Sigmoid colon (tissue), 7 donors: ENCODE data around the gene COX14. TPM values are rescaled to one million over a fixed set of nuclear protein-coding genes. Genes with fewer than 3 reads are reported as not detected.

Source experiments
- DNase-seq: peaks from one replicate; pipeline ENCODE4 v3.0.0-alpha.2; 2019
- H3K27ac ChIP-seq, 4 donors: fragments of 200-600 bp; sonication (generic); one replicate each; pipeline ENCODE4 v1.5.1; 2016 to 2019; ENCODE audit warnings: mild to moderate bottlenecking in 1 of 4
- H3K27me3 ChIP-seq, 3 donors: fragments of 200-600 bp; sonication (generic); one replicate each; pipeline ENCODE4 v1.5.1; 2019; ENCODE audit warnings: mild to moderate bottlenecking in 1 of 3
- H3K36me3 ChIP-seq, 4 donors: fragments of 200-600 bp; sonication (generic); one replicate each; pipeline ENCODE4 v1.5.1; 2016 to 2019
- H3K4me1 ChIP-seq, 4 donors: fragments of 200-600 bp; sonication (generic); one replicate each; pipeline ENCODE4 v1.5.1; 2017 to 2019
- H3K4me3 ChIP-seq, 4 donors: fragments of 200-600 bp; sonication (generic); one replicate each; pipeline ENCODE4 v1.5.1; 2017 to 2019; ENCODE audit warnings: mild to moderate bottlenecking in 2 of 4, moderate library complexity in 1 of 4
- H3K9me3 ChIP-seq, 4 donors: fragments of 200-600 bp in 3 of 4; sonication (generic) in 3 of 4; one replicate each; pipeline versions ENCODE4 v1.5.1 to v1.6.1; 2013 to 2019
- CTCF ChIP-seq, 4 experiments: fragments of 450-650 bp in 3 of 4; fragments of 200-600 bp in 1 of 4; IDR thresholded peaks; one replicate each; pipeline ENCODE4 v1.5.1; 2016 to 2019; ENCODE audit warnings: antibody characterized with exemption in 4 of 4, mild to moderate bottlenecking in 3 of 4, moderate library complexity in 2 of 4
- EP300 ChIP-seq, 4 donors: sonication (generic); formaldehyde crosslinking; IDR thresholded peaks; one replicate each; pipeline ENCODE4 v1.6.1; 2017; ENCODE audit warnings: antibody characterized with exemption in 4 of 4
- POLR2A ChIP-seq, 2 donors: fragments of 450-650 bp; IDR thresholded peaks; one replicate each; pipeline ENCODE4 v1.6.1; 2016; ENCODE audit warnings: antibody characterized with exemption in 2 of 2, mild to moderate bottlenecking in 2 of 2, moderate library complexity in 2 of 2
- POLR2AphosphoS5 ChIP-seq, 4 donors: sonication (generic); formaldehyde crosslinking; IDR thresholded peaks; one replicate each; pipeline ENCODE4 v1.6.1; 2017; ENCODE audit warnings: antibody characterized with exemption in 4 of 4
- WGBS, 2 donors: extraction: QIAGEN DNeasy Blood & Tissue Kit; methylation state at CpG; one replicate each; pipeline ENCODE4 v1.1.7; 2013; 5-methylcytosine and 5-hydroxymethylcytosine counted together
- intact Hi-C: fragments of 100-400 bp; cut with DNase I; formaldehyde crosslinking; loops from one replicate; pipeline ENCODE4 v1.15.1; 2023
- polyA plus RNA-seq, 3 donors: library from polyadenylated mRNA; stranded (reverse); fragments of 200-250 nt; gene quantifications; one replicate each; pipeline ENCODE4 v1.2.3, GENCODE V29; 2013
- total RNA-seq, 4 donors: library from RNA; depleted of rRNA; stranded (reverse); fragments of >200 nt; gene quantifications; one replicate each; pipeline ENCODE4 v1.1.0, GENCODE V29; 2016
- donor health status: healthy with polysubstance abuse.
- donor health status: Bipolar disorder and iron deficiency.
- donor health status: healthy.

Gene COX14
- total and polyA plus RNA-seq, 7 donors: 87.8 to 266 (median 124) TPM

- Histone ChIP-seq H3K27me3 (no peaks in the 10 kb centered on the region), H3K36me3 (no peaks in the 10 kb centered on the region), H3K4me1 (peaks cover 0 to 30% (median 11%) of the 10 kb centered on the region in 4 donors), H3K9me3 (no peaks in the 10 kb centered on the region), H3K27ac (no peak overlapping the region), H3K4me3 (no peak overlapping the region)
- WGBS, 2 donors: 86 to 95% methylated on average over 5 of the region's 5 CpGs
- intact Hi-C loops: no loop called here
- DNase-seq: no peak
- no peak for TF ChIP-seq POLR2A (IDR thresholded peaks at IDR 0.05)
- TF ChIP-seq POLR2AphosphoS5 (IDR thresholded peaks at IDR 0.05): no peak
- TF ChIP-seq CTCF (IDR thresholded peaks at IDR 0.05): no peak
- TF ChIP-seq EP300 (IDR thresholded peaks at IDR 0.05): no peak
These were observed 43.0 kb upstream of the COX14 start for GRCh38 chr12:50069069-50069468.

- Histone ChIP-seq H3K4me3 (no peak overlapping the region), H3K27me3 (no peaks in the 10 kb centered on the region), H3K4me1 (peaks cover 0 to 30% (median 11%) of the 10 kb centered on the region in 4 donors), H3K36me3 (no peaks in the 10 kb centered on the region), H3K27ac (no peak overlapping the region), H3K9me3 (no peaks in the 10 kb centered on the region)
- 94 to 98% methylated on average over 3 of the region's 3 CpGs for WGBS, 2 donors
- DNase-seq: no peak
- TF ChIP-seq POLR2AphosphoS5 (IDR thresholded peaks at IDR 0.05) (no peak), EP300 (IDR thresholded peaks at IDR 0.05) (no peak), CTCF (IDR thresholded peaks at IDR 0.05) (no peak), POLR2A (IDR thresholded peaks at IDR 0.05) (no peak)
- intact Hi-C loops: no loop called here
These were observed 42.5 kb upstream of the COX14 start for GRCh38 chr12:50069539-50069938.

GRCh38 chr12:50070314-50071060 is 41.5 kb upstream of the COX14 start:
- intact Hi-C loops: loop anchor here (1.0 to 10.0 kb wide), 3 partner anchors 103 to 244 kb away; no protein-coding TSS in a partner anchor
- TF ChIP-seq POLR2A (IDR thresholded peaks at IDR 0.05): no peak
- no peak for TF ChIP-seq EP300 (IDR thresholded peaks at IDR 0.05)
- TF ChIP-seq CTCF (IDR thresholded peaks at IDR 0.05): peak; percentile 83 to 94 (median 90)
- H3K27ac ChIP-seq: no peak overlapping the region
- H3K36me3 ChIP-seq: no peaks in the 10 kb centered on the region
- H3K4me1 ChIP-seq: peaks cover 0 to 35% (median 16%) of the 10 kb centered on the region in 4 donors
- 25 to 38% methylated on average over 9 of the region's 9 CpGs for WGBS, 2 donors
- no peak overlapping the region for H3K4me3 ChIP-seq
- peak; percentile 93 for DNase-seq
- no peaks in the 10 kb centered on the region for H3K27me3 ChIP-seq
- H3K9me3 ChIP-seq: no peaks in the 10 kb centered on the region

GRCh38 chr12:50072198-50072907 is 39.7 kb upstream of the COX14 start:
- Histone ChIP-seq H3K4me1 (peaks cover 0 to 17% (median 11%) of the 10 kb centered on the region in 4 donors), H3K9me3 (no peaks in the 10 kb centered on the region), H3K36me3 (no peaks in the 10 kb centered on the region), H3K27me3 (no peaks in the 10 kb centered on the region), H3K4me3 (no peak overlapping the region), H3K27ac (no peak overlapping the region)
- 71 to 81% methylated on average over 10 of the region's 10 CpGs for WGBS, 2 donors
- intact Hi-C loops: loop anchor here (10.0 kb wide), 2 partner anchors 208 to 242 kb away; no protein-coding TSS in a partner anchor
- TF ChIP-seq CTCF (IDR thresholded peaks at IDR 0.05) (no peak), POLR2AphosphoS5 (IDR thresholded peaks at IDR 0.05) (no peak), POLR2A (IDR thresholded peaks at IDR 0.05) (no peak), EP300 (IDR thresholded peaks at IDR 0.05) (no peak)
- no peak for DNase-seq
